ENCODE data around the gene UBXN7.

The UBXN7 gene

GRCh38 chr3:196339493-196340254, 92.6 kb downstream of the UBXN7 start:
- DNase-seq (ENCODE audit: low read depth) = peak; percentile 82
- TF ChIP-seq MYC (IDR thresholded peaks at IDR 0.05; ENCODE audit: low read depth, low read length) = no peak
- TF ChIP-seq, protein P1, sequence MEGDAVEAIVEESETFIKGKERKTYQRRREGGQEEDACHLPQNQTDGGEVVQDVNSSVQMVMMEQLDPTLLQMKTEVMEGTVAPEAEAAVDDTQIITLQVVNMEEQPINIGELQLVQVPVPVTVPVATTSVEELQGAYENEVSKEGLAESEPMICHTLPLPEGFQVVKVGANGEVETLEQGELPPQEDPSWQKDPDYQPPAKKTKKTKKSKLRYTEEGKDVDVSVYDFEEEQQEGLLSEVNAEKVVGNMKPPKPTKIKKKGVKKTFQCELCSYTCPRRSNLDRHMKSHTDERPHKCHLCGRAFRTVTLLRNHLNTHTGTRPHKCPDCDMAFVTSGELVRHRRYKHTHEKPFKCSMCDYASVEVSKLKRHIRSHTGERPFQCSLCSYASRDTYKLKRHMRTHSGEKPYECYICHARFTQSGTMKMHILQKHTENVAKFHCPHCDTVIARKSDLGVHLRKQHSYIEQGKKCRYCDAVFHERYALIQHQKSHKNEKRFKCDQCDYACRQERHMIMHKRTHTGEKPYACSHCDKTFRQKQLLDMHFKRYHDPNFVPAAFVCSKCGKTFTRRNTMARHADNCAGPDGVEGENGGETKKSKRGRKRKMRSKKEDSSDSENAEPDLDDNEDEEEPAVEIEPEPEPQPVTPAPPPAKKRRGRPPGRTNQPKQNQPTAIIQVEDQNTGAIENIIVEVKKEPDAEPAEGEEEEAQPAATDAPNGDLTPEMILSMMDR (IDR thresholded peaks at IDR 0.05; ENCODE audit: low read depth, low read length) = no peak
- no peak for TF ChIP-seq POLR2A (IDR thresholded peaks at IDR 0.05; ENCODE audit: extremely low read depth, insufficient read length)
- TF ChIP-seq, protein P2, sequence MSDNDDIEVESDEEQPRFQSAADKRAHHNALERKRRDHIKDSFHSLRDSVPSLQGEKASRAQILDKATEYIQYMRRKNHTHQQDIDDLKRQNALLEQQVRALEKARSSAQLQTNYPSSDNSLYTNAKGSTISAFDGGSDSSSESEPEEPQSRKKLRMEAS (IDR thresholded peaks at IDR 0.05; ENCODE audit: low read depth, low read length) = no peak
- H3K4me3 ChIP-seq (ENCODE audit: low read depth, low read length) = no peak overlapping the region

GRCh38 chr3:196339044-196339443, 93.2 kb downstream of the UBXN7 start:
- no peak for DNase-seq (ENCODE audit: low read depth)
- TF ChIP-seq, protein P1 (IDR thresholded peaks at IDR 0.05; ENCODE audit: low read depth, low read length) = no peak
- TF ChIP-seq MYC (IDR thresholded peaks at IDR 0.05; ENCODE audit: low read depth, low read length) (no peak), POLR2A (IDR thresholded peaks at IDR 0.05; ENCODE audit: extremely low read depth, insufficient read length) (no peak)
- TF ChIP-seq, protein P2 (IDR thresholded peaks at IDR 0.05; ENCODE audit: low read depth, low read length) = no peak
- no peak overlapping the region for H3K4me3 ChIP-seq (ENCODE audit: low read depth, low read length)

DNA sequence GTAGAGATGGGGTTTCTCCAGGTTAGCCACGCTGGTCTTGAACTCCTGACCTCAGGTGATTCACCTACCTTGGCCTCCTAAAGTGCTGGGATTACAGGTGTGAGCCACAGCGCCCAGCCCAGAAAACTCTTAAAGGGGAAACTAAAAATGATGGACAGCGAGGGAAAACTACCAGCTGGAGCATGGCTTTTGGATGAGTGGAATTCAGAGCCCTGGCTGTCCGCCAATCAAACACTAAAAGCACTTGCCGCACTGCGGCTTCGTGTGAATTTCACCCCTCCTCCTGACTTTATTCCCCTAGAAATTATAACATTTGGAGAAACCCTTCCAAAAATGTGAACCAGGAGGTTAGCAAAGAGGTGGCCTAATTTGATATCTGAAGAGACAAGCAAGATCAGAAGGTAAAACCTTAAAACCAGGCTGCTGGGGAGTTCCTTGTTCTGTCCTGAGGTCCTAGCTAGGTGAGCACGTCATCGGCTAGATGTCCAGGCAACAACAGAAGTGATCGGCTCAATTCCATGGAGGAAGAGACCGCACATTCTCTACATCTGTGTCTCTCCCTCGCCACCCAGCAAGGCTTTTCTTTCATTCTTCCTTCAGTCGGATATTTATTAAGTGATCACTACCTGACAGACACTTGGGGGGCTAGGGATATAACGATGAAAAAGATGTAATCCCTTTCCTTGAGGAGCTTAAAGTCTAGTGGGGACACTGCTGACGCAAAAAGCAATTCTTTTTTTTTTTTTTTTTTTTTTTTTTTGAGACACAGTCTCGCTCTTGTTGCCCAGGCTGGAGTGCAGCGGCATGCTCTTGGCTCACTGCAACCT, 95.7 kb downstream of the UBXN7 start:
- no peak for DNase-seq (ENCODE audit: low read depth)
- no peak overlapping the region for H3K4me3 ChIP-seq (ENCODE audit: low read depth, low read length)
- TF ChIP-seq, protein P2 (IDR thresholded peaks at IDR 0.05; ENCODE audit: low read depth, low read length) = no peak
- no peak for TF ChIP-seq POLR2A (IDR thresholded peaks at IDR 0.05; ENCODE audit: extremely low read depth, insufficient read length)
- TF ChIP-seq, protein P1 (IDR thresholded peaks at IDR 0.05; ENCODE audit: low read depth, low read length) = no peak
- no peak for TF ChIP-seq MYC (IDR thresholded peaks at IDR 0.05; ENCODE audit: low read depth, low read length)

GRCh38 chr3:196335503-196335948, 96.7 kb downstream of the UBXN7 start:
- no peak overlapping the region for H3K4me3 ChIP-seq (ENCODE audit: low read depth, low read length)
- TF ChIP-seq, protein P1 (IDR thresholded peaks at IDR 0.05; ENCODE audit: low read depth, low read length) = no peak
- TF ChIP-seq POLR2A (IDR thresholded peaks at IDR 0.05; ENCODE audit: extremely low read depth, insufficient read length) = no peak
- TF ChIP-seq, protein P2 (IDR thresholded peaks at IDR 0.05; ENCODE audit: low read depth, low read length) = no peak
- TF ChIP-seq MYC (IDR thresholded peaks at IDR 0.05; ENCODE audit: low read depth, low read length) = no peak
- no peak for DNase-seq (ENCODE audit: low read depth)

DNA sequence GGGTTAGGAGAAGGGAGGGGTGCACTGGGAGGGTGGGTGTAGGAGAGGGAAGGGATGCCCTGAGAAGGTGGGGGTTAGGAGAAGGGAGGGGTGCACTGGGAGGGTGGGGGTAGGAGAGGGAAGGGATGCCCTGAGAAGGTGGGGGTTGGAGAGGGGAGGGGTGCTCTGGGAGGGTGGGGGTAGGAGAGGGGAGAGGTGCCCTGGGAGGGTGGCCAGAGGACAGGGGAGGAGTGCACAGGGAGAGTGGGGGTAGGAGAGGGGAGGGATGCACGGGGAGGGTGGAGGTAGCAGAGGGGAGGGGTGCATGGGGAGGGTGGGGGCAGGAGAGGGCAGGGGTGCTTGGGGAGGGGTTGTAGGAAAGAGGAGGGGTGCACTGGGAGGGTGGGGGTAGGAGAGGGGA, 97.2 kb downstream of the UBXN7 start:
- TF ChIP-seq, protein P1 (IDR thresholded peaks at IDR 0.05; ENCODE audit: low read depth, low read length) = no peak
- TF ChIP-seq, protein P2 (IDR thresholded peaks at IDR 0.05; ENCODE audit: low read depth, low read length) = no peak
- TF ChIP-seq POLR2A (IDR thresholded peaks at IDR 0.05; ENCODE audit: extremely low read depth, insufficient read length) = no peak
- TF ChIP-seq MYC (IDR thresholded peaks at IDR 0.05; ENCODE audit: low read depth, low read length) = no peak
- no peak for DNase-seq (ENCODE audit: low read depth)
- H3K4me3 ChIP-seq (ENCODE audit: low read depth, low read length) = no peak overlapping the region
